Epithelial cell of esophagus (primary cell): ENCODE measurements around the gene KCNJ14.
"Not testable (repeated sequence)": the region's sequence is repeated elsewhere in the genome, so short reads cannot be mapped to it uniquely, and the experiment has no call there.

Source experiments
- DNase-seq: peaks from one replicate; pipeline ENCODE4 v3.0.0; 2010; ENCODE audit warnings: low read depth
- H3K4me3 ChIP-seq: 2 replicates; pipeline ENCODE4 v1.5.1; 2011; ENCODE audit warnings: mild to moderate bottlenecking, low read length, control low read depth
- CTCF ChIP-seq: IDR thresholded peaks from 2 replicates; pipeline ENCODE4 v1.5.1; 2011; ENCODE audit warnings: low read depth, mild to moderate bottlenecking, low read length, control low read depth, inconsistent platforms; ENCODE audit not compliant: insufficient read depth; ENCODE audit errors: missing control alignments

KCNJ14 gene

GRCh38 chr19:48487948-48488347, 32.6 kb downstream of the KCNJ14 start:
- TF ChIP-seq CTCF: no peak
- DNase-seq: peak; percentile 96
- H3K4me3 ChIP-seq: no peak overlapping the region

GRCh38 chr19:48488478-48488877, 33.1 kb downstream of the KCNJ14 start:
- H3K4me3 ChIP-seq: not testable (repeated sequence)

GRCh38 chr19:48489608-48490216, 34.3 kb downstream of the KCNJ14 start:
- peak; percentile 75 for DNase-seq
- TF ChIP-seq CTCF: peak; percentile 97
- no peak overlapping the region for H3K4me3 ChIP-seq

More at GRCh38 chr19:48488478-48488877, 33.1 kb downstream of the KCNJ14 start:
- DNase-seq: not testable (repeated sequence)

- peak overlapping the region; percentile 36 for H3K4me3 ChIP-seq
- peak; percentile 61 for DNase-seq
- no peak for TF ChIP-seq CTCF
Measured at GRCh38 chr19:48490981-48491792, 35.8 kb downstream of the KCNJ14 start.

- no peak for DNase-seq
- no peak for TF ChIP-seq CTCF
- H3K4me3 ChIP-seq: no peak overlapping the region
Measured at GRCh38 chr19:48491793-48492123, 36.4 kb downstream of the KCNJ14 start.

GRCh38 chr19:48492925-48493717, 37.7 kb downstream of the KCNJ14 start:
- peak overlapping the region; percentile 61 for H3K4me3 ChIP-seq
- DNase-seq: peak; percentile 99
- TF ChIP-seq CTCF: no peak

GRCh38 chr19:48493718-48494401, 38.5 kb downstream of the KCNJ14 start:
- no peak for TF ChIP-seq CTCF
- H3K4me3 ChIP-seq: peak overlapping the region; percentile 68
- no peak for DNase-seq
